GM12865 (cell line): ENCODE data around the gene SPATS2L.

ENCODE experiments used
- DNase-seq: peaks from one replicate; pipeline ENCODE4 v3.0.0; 2010; ENCODE audit warnings: low read depth
- H3K4me3 ChIP-seq: 2 replicates; pipeline ENCODE4 v1.5.1; 2011; ENCODE audit warnings: mild to moderate bottlenecking, low read depth, low read length, control low read depth
- CTCF ChIP-seq: IDR thresholded peaks from 2 replicates; pipeline ENCODE4 v1.5.1; 2011; ENCODE audit warnings: low read length, control low read depth, low read depth, inconsistent platforms; ENCODE audit not compliant: insufficient read depth; ENCODE audit errors: missing control alignments

The SPATS2L gene

GRCh38 chr2:200288670-200289429, 17.6 kb upstream of the SPATS2L start:
- DNase-seq: no peak
- TF ChIP-seq CTCF: no peak
- no peak overlapping the region for H3K4me3 ChIP-seq

- DNase-seq: no peak
- H3K4me3 ChIP-seq: no peak overlapping the region
- TF ChIP-seq CTCF: no peak
Observed at GRCh38 chr2:200296118-200296517, 10.4 kb upstream of the SPATS2L start.

- TF ChIP-seq CTCF: no peak
- no peak for DNase-seq
Observed at GRCh38 chr2:200297100-200297499, 9.4 kb upstream of the SPATS2L start.

GRCh38 chr2:200297989-200298388, 8.5 kb upstream of the SPATS2L start:
- DNase-seq: no peak
- TF ChIP-seq CTCF: no peak
- no peak overlapping the region for H3K4me3 ChIP-seq

More at GRCh38 chr2:200297100-200297499, 9.4 kb upstream of the SPATS2L start:
- no peak overlapping the region for H3K4me3 ChIP-seq

GRCh38 chr2:200298816-200299215, 7.7 kb upstream of the SPATS2L start:
- no peak overlapping the region for H3K4me3 ChIP-seq
- no peak for DNase-seq
- no peak for TF ChIP-seq CTCF

GRCh38 chr2:200300065-200300464, 6.4 kb upstream of the SPATS2L start:
- TF ChIP-seq CTCF: no peak
- H3K4me3 ChIP-seq: no peak overlapping the region
- DNase-seq: no peak
